DOHH2 (cell line): ENCODE data around the gene MDM4.

Experiments used
- H3F3A ChIP-seq: fragments of 200-600 bp; sonication (generic), shearing (Covaris generic); 2 replicates; pipeline ENCODE4 v1.6.0; 2016; ENCODE audit warnings: antibody characterized with exemption, mild to moderate bottlenecking; ENCODE audit not compliant: control insufficient read depth, insufficient read depth
- H3K27ac ChIP-seq: fragments of 200-600 bp; sonication (generic); 2 replicates; pipeline ENCODE4 v1.5.1; 2014; ENCODE audit warnings: low read depth, mild to moderate bottlenecking, low read length, moderate library complexity
- H3K27me3 ChIP-seq: fragments of 200-600 bp; sonication (generic); 2 replicates; pipeline ENCODE4 v1.6.1; 2014; ENCODE audit warnings: mild to moderate bottlenecking, low read length, mixed read lengths; ENCODE audit not compliant: control insufficient read depth
- H3K36me3 ChIP-seq: fragments of 200-600 bp; sonication (generic); 2 replicates; pipeline ENCODE4 v1.6.1; 2014; ENCODE audit warnings: mild to moderate bottlenecking, low read length, moderate library complexity, mixed read lengths; ENCODE audit not compliant: control insufficient read depth
- H3K4me1 ChIP-seq: fragments of 200-600 bp; sonication (generic); 2 replicates; pipeline ENCODE4 v1.6.1; 2014; ENCODE audit warnings: mild to moderate bottlenecking, low read length, mixed read lengths; ENCODE audit not compliant: control insufficient read depth
- H3K4me2 ChIP-seq: fragments of 200-600 bp; sonication (generic); 2 replicates; pipeline ENCODE4 v1.6.0; 2014; ENCODE audit warnings: mild to moderate bottlenecking, low read length, moderate library complexity
- H3K4me3 ChIP-seq: fragments of 200-600 bp; sonication (generic); 2 replicates; pipeline ENCODE4 v1.5.1; 2014; ENCODE audit warnings: mild to moderate bottlenecking, low read length, mixed read lengths
- H3K79me2 ChIP-seq: fragments of 200-600 bp; sonication (generic); 2 replicates; pipeline ENCODE4 v1.6.1; 2014; ENCODE audit warnings: mild to moderate bottlenecking, low read length, mixed read lengths; ENCODE audit not compliant: control insufficient read depth
- H3K9me2 ChIP-seq: fragments of 200-600 bp; sonication (generic); replicated peaks from 2 replicates; pipeline ENCODE4 v1.6.1; 2014; ENCODE audit warnings: mild to moderate bottlenecking, low read length, mixed read lengths; ENCODE audit not compliant: control insufficient read depth
- H3K9me3 ChIP-seq: fragments of 200-600 bp; sonication (generic); 2 replicates; pipeline ENCODE4 v1.6.1; 2014; ENCODE audit warnings: antibody characterized with exemption, low read length, mixed read lengths; ENCODE audit not compliant: control insufficient read depth, insufficient read depth
- H4K20me1 ChIP-seq: fragments of 200-600 bp; sonication (generic); 2 replicates; pipeline ENCODE4 v1.6.0; 2014; ENCODE audit warnings: low read depth, mild to moderate bottlenecking, antibody characterized with exemption, low read length, moderate library complexity; ENCODE audit not compliant: control insufficient read depth, insufficient read depth
- EZH2phosphoT487 ChIP-seq: fragments of 200-600 bp; sonication (generic); IDR thresholded peaks from 2 replicates; pipeline ENCODE4 v1.6.1; 2017; ENCODE audit warnings: borderline replicate concordance, mild to moderate bottlenecking, antibody characterized with exemption, low read length, moderate library complexity, mixed read lengths
- TF ChIP-seq, protein P1 (sequence below): fragments of 200-600 bp; sonication (generic); IDR thresholded peaks from one replicate; pipeline ENCODE4 v1.5.1; 2014; ENCODE audit warnings: antibody characterized with exemption, mild to moderate bottlenecking, low read depth, low read length; ENCODE audit not compliant: poor library complexity, severe bottlenecking

Gene MDM4

DNA sequence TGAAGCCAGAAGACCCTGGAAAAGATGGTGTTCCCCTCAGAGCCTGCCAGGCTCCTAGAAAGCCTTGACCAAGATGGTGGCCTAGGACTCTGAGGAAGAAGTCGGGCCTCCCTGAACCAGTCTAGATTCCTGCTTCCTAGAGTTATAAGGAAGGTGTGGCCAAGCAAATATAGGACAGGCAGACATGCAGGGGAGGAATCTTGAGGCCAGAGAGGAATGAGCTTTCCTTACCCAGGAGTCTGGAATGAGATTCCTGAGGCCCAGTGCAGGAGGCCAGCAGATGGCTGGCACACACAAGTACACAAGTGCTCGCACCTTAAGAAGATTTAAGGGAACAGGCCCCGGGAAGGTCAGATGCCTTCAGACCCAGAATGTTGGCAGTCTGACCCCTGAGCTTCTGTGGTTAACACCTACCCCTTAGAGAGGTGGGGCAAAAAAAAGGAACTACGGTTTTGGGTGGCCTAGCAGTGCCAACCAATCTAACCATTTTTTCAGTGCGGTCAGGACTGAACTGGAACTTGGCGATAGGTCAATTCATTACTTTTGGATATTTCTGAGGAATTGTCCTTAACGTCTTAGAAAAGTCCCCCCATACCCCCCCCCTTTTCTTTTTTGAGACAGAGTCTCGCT is 73.3 kb downstream of the MDM4 start:
- no peak overlapping the region for H3K4me2 ChIP-seq
- H3K27ac ChIP-seq: no peak overlapping the region
- peaks cover 14% of the 10 kb centered on the region for H3K4me1 ChIP-seq
- H3K79me2 ChIP-seq: no peaks in the 10 kb centered on the region
- H3K9me2 ChIP-seq: no peaks in the 10 kb centered on the region
- H3K36me3 ChIP-seq: no peaks in the 10 kb centered on the region
- H4K20me1 ChIP-seq: no peaks in the 10 kb centered on the region
- no peaks in the 10 kb centered on the region for H3K27me3 ChIP-seq
- H3K9me3 ChIP-seq: no peaks in the 10 kb centered on the region
- no peak for TF ChIP-seq EZH2phosphoT487
- TF ChIP-seq, protein P1, sequence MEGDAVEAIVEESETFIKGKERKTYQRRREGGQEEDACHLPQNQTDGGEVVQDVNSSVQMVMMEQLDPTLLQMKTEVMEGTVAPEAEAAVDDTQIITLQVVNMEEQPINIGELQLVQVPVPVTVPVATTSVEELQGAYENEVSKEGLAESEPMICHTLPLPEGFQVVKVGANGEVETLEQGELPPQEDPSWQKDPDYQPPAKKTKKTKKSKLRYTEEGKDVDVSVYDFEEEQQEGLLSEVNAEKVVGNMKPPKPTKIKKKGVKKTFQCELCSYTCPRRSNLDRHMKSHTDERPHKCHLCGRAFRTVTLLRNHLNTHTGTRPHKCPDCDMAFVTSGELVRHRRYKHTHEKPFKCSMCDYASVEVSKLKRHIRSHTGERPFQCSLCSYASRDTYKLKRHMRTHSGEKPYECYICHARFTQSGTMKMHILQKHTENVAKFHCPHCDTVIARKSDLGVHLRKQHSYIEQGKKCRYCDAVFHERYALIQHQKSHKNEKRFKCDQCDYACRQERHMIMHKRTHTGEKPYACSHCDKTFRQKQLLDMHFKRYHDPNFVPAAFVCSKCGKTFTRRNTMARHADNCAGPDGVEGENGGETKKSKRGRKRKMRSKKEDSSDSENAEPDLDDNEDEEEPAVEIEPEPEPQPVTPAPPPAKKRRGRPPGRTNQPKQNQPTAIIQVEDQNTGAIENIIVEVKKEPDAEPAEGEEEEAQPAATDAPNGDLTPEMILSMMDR: no peak
- H3F3A ChIP-seq: no peaks in the 10 kb centered on the region
- H3K4me3 ChIP-seq: no peak overlapping the region

GRCh38 chr1:204591473-204592090 is 75.4 kb downstream of the MDM4 start:
- Histone ChIP-seq H3K27me3 (no peaks in the 10 kb centered on the region), H4K20me1 (no peaks in the 10 kb centered on the region), H3K9me2 (no peaks in the 10 kb centered on the region), H3K4me3 (no peak overlapping the region), H3K79me2 (no peaks in the 10 kb centered on the region), H3K4me2 (no peak overlapping the region), H3F3A (no peaks in the 10 kb centered on the region), H3K9me3 (no peaks in the 10 kb centered on the region), H3K27ac (no peak overlapping the region), H3K4me1 (0 out of 2 replicates have a peak, but pooled peaks cover 3% of the 10 kb centered on the region), H3K36me3 (no peaks in the 10 kb centered on the region)
- TF ChIP-seq EZH2phosphoT487: no peak
- TF ChIP-seq, protein P1: no peak

DNA sequence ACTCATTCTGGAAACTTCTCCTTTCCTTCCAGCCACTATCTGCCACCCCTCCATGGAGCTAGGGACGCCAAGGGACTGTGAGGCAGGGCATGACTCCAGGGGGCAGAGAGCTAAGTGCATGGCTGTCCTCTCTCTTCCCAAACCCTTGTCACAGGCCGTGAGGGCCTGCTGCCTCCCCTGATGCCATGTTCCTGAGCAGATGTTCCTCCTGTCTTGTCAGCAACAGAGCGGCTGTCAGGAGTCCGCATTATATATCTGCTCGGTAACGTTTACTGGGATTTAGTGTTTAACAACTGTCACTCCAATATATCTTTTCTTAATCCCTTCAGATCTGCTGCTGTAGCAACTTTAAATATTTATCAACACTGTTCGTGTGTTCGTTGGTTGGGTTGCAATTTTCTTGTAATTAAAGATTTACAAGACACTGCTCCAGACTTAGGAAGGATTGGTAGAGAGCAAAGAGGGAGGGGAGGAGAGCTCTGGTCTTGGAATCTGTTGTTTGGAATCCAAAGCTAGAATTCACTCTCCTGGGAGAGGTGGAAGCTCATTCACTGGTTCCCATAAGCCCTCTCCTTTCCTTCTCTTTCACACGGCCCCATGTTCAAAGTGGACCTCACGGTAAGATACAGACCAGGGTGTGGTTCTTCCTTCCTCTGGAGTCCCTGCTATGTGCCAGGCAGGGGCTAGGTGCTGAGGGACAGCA is 76.2 kb downstream of the MDM4 start:
- H3K4me2 ChIP-seq: no peak overlapping the region
- no peak for TF ChIP-seq EZH2phosphoT487
- TF ChIP-seq, protein P1: no peak
- H3K36me3 ChIP-seq: no peaks in the 10 kb centered on the region
- H4K20me1 ChIP-seq: no peaks in the 10 kb centered on the region
- no peak overlapping the region for H3K27ac ChIP-seq
- H3K79me2 ChIP-seq: no peaks in the 10 kb centered on the region
- no peaks in the 10 kb centered on the region for H3K9me2 ChIP-seq
- no peaks in the 10 kb centered on the region for H3F3A ChIP-seq
- no peaks in the 10 kb centered on the region for H3K9me3 ChIP-seq
- H3K27me3 ChIP-seq: no peaks in the 10 kb centered on the region
- H3K4me1 ChIP-seq: 0 out of 2 replicates have a peak, but pooled peaks cover 3% of the 10 kb centered on the region
- H3K4me3 ChIP-seq: no peak overlapping the region
